WTC11 (cell line): Measurements from ENCODE around the gene EHBP1. TPM values are rescaled to one million over a fixed set of nuclear protein-coding genes. Genes with fewer than 3 reads are reported as not detected.
A peak's percentile ranks its signal among the peaks of the same experiment; 100 is the strongest.

Source experiments
- ATAC-seq: fragments of 200-7000 bp; cut with Tn5 transposase; 2 replicates; pipeline ENCODE4 v1.10.0; 2021; ENCODE audit warnings: mild to moderate bottlenecking, moderate library complexity
- CTCF ChIA-PET: fragments of 300-600 bp; sonication (Branson Sonifier 250); formaldehyde crosslinking; loops from one replicate; lab custom pipeline; 2021; ENCODE audit warnings: antibody characterized with exemption; lab: Charles Lee
- POLR2A ChIA-PET: fragments of 350-600 bp; sonication (Branson Sonifier 250); formaldehyde crosslinking; loops from one replicate; lab custom pipeline; 2021; ENCODE audit warnings: antibody characterized with exemption; lab: Charles Lee
- DNase-seq: peaks from one replicate; pipeline ENCODE4 v3.0.0; 2021; ENCODE audit warnings: low spot score
- H3K27ac Mint-ChIP-seq: 2 replicates; pipeline ENCODE4 v1.8.0; 2021; ENCODE audit warnings: mixed read lengths
- H3K27me3 Mint-ChIP-seq: 2 replicates; pipeline ENCODE4 v1.8.0; 2021; ENCODE audit warnings: low read depth, mild to moderate bottlenecking, moderate library complexity, mixed read lengths
- H3K36me3 Mint-ChIP-seq: 2 replicates; pipeline ENCODE4 v1.8.0; 2021; ENCODE audit warnings: mixed read lengths
- H3K4me1 Mint-ChIP-seq: 2 replicates; pipeline ENCODE4 v1.8.0; 2022; ENCODE audit warnings: mixed read lengths
- H3K4me3 Mint-ChIP-seq: 2 replicates; pipeline ENCODE4 v1.8.0; 2021; ENCODE audit warnings: mild to moderate bottlenecking, moderate library complexity, mixed read lengths
- H3K9me3 Mint-ChIP-seq: 2 replicates; pipeline ENCODE4 v1.8.0; 2021; ENCODE audit warnings: mixed read lengths
- EMX1 ChIP-seq: fragments of 250-450 bp; sonication (Bioruptor Pico); IDR thresholded peaks from 2 replicates; pipeline ENCODE4 v1.8.0; 2021; ENCODE audit warnings: mild to moderate bottlenecking
- ETV6 ChIP-seq: sonication (generic); formaldehyde crosslinking; IDR thresholded peaks from 2 replicates; pipeline ENCODE4 v1.8.1; 2022; ENCODE audit warnings: mild to moderate bottlenecking, missing genetic modification reagents
- NR3C1 ChIP-seq: sonication (generic); formaldehyde crosslinking; conservative IDR thresholded peaks from 2 replicates; pipeline ENCODE4 v1.8.1; 2023; ENCODE audit warnings: low read depth, mild to moderate bottlenecking, missing genetic modification reagents
- TCF7 ChIP-seq: sonication (generic); formaldehyde crosslinking; IDR thresholded peaks from 2 replicates; pipeline ENCODE4 v1.8.0; 2022; ENCODE audit warnings: mild to moderate bottlenecking, low read depth, missing genetic modification reagents, moderate library complexity
- total RNA-seq: library from RNA; stranded (reverse); gene quantifications from 3 replicates; pipeline ENCODE4 v1.2.3, GENCODE V29; 2021
- TF ChIP-seq, protein P1 (sequence below): fragments of 250-450 bp; sonication (Bioruptor Pico); IDR thresholded peaks from 2 replicates; pipeline ENCODE4 v1.9.0; 2021; ENCODE audit warnings: mild to moderate bottlenecking
- TF ChIP-seq, protein P2 (sequence below): sonication (generic); formaldehyde crosslinking; IDR thresholded peaks from 2 replicates; pipeline ENCODE4 v1.8.1; 2023; ENCODE audit warnings: mild to moderate bottlenecking, missing genetic modification reagents, borderline replicate concordance
- TF ChIP-seq, protein P3 (sequence below): sonication (generic); formaldehyde crosslinking; conservative IDR thresholded peaks from 2 replicates; pipeline ENCODE4 v1.8.1; 2022; ENCODE audit warnings: mild to moderate bottlenecking, missing genetic modification reagents
- TF ChIP-seq, protein P4 (sequence below): sonication (generic); formaldehyde crosslinking; IDR thresholded peaks from 2 replicates; pipeline ENCODE4 v1.8.0; 2022; ENCODE audit warnings: mild to moderate bottlenecking, missing genetic modification reagents
- TF ChIP-seq, protein P5 (sequence below): sonication (generic); formaldehyde crosslinking; IDR thresholded peaks from 2 replicates; pipeline ENCODE4 v1.8.1; 2022; ENCODE audit warnings: low read depth, missing genetic modification reagents, borderline replicate concordance
- TF ChIP-seq, protein P6 (sequence below): sonication (generic); formaldehyde crosslinking; IDR thresholded peaks from 2 replicates; pipeline ENCODE4 v1.8.1; 2023; ENCODE audit warnings: mild to moderate bottlenecking, missing genetic modification reagents, moderate library complexity
- TF ChIP-seq, protein P7 (sequence below): fragments of 250-450 bp; sonication (Bioruptor Pico); IDR thresholded peaks from 2 replicates; pipeline ENCODE4 v2.1.2; 2022; ENCODE audit warnings: mild to moderate bottlenecking, moderate library complexity
- TF ChIP-seq, protein P8 (sequence below): fragments of 250-450 bp; sonication (Bioruptor Pico); conservative IDR thresholded peaks from 2 replicates; pipeline ENCODE4 v1.9.0; 2021; ENCODE audit warnings: mild to moderate bottlenecking
- TF ChIP-seq, protein P9 (sequence below): sonication (generic); formaldehyde crosslinking; conservative IDR thresholded peaks from 2 replicates; pipeline ENCODE4 v1.8.1; 2023; ENCODE audit warnings: mild to moderate bottlenecking, low read depth, missing genetic modification reagents, moderate library complexity

EHBP1 gene
- total RNA-seq, 1 experiment from 2014 or later, result 36.4 TPM

DNA sequence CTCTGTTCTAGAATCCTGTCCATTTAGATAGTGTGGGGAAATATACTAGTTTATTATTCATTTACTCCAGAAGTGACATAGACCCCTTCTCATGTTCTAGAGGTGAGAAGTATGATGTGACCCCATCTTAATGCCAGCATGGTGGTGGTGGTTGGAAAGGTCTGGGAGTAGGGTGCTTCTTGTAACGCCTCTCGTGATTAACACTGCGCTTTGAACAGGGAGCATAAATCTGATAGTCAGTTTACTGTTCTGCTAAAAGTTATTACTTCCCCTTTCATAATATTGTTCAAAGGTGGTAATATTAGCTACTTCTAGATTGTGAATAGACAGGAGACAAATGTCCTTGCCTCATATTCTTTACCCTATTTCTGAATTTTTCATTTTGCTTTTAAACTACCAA is 35.6 kb downstream of the EHBP1 start (continued):
- TF ChIP-seq, protein P1, sequence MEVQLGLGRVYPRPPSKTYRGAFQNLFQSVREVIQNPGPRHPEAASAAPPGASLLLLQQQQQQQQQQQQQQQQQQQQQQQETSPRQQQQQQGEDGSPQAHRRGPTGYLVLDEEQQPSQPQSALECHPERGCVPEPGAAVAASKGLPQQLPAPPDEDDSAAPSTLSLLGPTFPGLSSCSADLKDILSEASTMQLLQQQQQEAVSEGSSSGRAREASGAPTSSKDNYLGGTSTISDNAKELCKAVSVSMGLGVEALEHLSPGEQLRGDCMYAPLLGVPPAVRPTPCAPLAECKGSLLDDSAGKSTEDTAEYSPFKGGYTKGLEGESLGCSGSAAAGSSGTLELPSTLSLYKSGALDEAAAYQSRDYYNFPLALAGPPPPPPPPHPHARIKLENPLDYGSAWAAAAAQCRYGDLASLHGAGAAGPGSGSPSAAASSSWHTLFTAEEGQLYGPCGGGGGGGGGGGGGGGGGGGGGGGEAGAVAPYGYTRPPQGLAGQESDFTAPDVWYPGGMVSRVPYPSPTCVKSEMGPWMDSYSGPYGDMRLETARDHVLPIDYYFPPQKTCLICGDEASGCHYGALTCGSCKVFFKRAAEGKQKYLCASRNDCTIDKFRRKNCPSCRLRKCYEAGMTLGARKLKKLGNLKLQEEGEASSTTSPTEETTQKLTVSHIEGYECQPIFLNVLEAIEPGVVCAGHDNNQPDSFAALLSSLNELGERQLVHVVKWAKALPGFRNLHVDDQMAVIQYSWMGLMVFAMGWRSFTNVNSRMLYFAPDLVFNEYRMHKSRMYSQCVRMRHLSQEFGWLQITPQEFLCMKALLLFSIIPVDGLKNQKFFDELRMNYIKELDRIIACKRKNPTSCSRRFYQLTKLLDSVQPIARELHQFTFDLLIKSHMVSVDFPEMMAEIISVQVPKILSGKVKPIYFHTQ (CRISPR knock-in tag), result no peak
- TF ChIP-seq, all 79 proteins: peak for 0

DNA sequence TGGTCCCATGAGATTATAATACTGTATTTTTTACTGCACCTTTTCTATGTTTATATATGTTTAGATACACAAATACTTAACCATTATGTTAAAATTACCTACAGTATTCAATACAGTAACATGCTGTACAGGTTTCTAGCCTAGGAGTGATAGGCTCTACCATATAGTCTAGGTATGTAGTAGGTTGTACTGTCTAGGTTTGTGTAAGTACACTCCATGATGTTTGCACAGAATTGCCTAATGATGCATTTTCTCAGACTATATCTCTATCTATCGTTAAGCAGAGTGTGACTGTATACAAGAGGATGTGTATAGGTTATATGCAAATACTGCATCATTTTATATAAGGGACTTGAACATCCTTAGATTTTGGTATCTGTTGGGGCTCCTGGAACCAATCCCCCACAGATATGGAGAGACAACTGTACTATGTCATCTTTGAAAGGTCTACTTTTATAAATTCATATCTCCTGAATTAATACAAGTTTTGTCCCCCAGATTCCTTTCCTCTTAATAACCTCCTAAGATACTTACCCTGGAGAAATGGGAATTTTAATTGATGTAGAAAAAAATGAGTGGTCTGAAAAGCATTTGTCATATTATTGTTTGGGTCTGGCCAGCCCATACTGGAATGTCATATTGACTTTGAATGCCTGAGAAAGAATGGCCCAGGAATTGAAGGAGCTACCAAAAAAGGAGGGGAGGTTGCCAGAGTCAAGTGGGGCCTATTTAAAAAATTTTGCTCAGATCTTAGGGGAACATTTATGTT is 36.6 kb downstream of the EHBP1 start:
- CTCF ChIA-PET, result no interaction called here
- Mint-ChIP-seq H3K9me3 (no peaks in the 10 kb centered on the region), H3K36me3 (no peaks in the 10 kb centered on the region), H3K4me1 (peaks cover 62% of the 10 kb centered on the region), H3K4me3 (no peak overlapping the region)
- POLR2A ChIA-PET, result no interaction called here
- TF ChIP-seq, protein P2, sequence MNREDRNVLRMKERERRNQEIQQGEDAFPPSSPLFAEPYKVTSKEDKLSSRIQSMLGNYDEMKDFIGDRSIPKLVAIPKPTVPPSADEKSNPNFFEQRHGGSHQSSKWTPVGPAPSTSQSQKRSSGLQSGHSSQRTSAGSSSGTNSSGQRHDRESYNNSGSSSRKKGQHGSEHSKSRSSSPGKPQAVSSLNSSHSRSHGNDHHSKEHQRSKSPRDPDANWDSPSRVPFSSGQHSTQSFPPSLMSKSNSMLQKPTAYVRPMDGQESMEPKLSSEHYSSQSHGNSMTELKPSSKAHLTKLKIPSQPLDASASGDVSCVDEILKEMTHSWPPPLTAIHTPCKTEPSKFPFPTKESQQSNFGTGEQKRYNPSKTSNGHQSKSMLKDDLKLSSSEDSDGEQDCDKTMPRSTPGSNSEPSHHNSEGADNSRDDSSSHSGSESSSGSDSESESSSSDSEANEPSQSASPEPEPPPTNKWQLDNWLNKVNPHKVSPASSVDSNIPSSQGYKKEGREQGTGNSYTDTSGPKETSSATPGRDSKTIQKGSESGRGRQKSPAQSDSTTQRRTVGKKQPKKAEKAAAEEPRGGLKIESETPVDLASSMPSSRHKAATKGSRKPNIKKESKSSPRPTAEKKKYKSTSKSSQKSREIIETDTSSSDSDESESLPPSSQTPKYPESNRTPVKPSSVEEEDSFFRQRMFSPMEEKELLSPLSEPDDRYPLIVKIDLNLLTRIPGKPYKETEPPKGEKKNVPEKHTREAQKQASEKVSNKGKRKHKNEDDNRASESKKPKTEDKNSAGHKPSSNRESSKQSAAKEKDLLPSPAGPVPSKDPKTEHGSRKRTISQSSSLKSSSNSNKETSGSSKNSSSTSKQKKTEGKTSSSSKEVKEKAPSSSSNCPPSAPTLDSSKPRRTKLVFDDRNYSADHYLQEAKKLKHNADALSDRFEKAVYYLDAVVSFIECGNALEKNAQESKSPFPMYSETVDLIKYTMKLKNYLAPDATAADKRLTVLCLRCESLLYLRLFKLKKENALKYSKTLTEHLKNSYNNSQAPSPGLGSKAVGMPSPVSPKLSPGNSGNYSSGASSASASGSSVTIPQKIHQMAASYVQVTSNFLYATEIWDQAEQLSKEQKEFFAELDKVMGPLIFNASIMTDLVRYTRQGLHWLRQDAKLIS, result no peak
- TF ChIP-seq ETV6 (CRISPR knock-in tag) (no peak), TCF7 (CRISPR knock-in tag) (no peak)
- TF ChIP-seq, protein P3, sequence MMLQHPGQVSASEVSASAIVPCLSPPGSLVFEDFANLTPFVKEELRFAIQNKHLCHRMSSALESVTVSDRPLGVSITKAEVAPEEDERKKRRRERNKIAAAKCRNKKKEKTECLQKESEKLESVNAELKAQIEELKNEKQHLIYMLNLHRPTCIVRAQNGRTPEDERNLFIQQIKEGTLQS (CRISPR knock-in tag), result no peak
- TF ChIP-seq, protein P4, sequence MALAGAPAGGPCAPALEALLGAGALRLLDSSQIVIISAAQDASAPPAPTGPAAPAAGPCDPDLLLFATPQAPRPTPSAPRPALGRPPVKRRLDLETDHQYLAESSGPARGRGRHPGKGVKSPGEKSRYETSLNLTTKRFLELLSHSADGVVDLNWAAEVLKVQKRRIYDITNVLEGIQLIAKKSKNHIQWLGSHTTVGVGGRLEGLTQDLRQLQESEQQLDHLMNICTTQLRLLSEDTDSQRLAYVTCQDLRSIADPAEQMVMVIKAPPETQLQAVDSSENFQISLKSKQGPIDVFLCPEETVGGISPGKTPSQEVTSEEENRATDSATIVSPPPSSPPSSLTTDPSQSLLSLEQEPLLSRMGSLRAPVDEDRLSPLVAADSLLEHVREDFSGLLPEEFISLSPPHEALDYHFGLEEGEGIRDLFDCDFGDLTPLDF, result no peak
- TF ChIP-seq, protein P5, sequence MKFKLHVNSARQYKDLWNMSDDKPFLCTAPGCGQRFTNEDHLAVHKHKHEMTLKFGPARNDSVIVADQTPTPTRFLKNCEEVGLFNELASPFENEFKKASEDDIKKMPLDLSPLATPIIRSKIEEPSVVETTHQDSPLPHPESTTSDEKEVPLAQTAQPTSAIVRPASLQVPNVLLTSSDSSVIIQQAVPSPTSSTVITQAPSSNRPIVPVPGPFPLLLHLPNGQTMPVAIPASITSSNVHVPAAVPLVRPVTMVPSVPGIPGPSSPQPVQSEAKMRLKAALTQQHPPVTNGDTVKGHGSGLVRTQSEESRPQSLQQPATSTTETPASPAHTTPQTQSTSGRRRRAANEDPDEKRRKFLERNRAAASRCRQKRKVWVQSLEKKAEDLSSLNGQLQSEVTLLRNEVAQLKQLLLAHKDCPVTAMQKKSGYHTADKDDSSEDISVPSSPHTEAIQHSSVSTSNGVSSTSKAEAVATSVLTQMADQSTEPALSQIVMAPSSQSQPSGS (CRISPR knock-in tag), result no peak
- TF ChIP-seq, all 79 proteins: peak for 0
- H3K27me3 Mint-ChIP-seq, result no peaks in the 10 kb centered on the region
- DNase-seq, result no peak
- H3K27ac Mint-ChIP-seq, result no peak overlapping the region; the same call in 1 of the 2 replicates
- no peak for ATAC-seq

DNA sequence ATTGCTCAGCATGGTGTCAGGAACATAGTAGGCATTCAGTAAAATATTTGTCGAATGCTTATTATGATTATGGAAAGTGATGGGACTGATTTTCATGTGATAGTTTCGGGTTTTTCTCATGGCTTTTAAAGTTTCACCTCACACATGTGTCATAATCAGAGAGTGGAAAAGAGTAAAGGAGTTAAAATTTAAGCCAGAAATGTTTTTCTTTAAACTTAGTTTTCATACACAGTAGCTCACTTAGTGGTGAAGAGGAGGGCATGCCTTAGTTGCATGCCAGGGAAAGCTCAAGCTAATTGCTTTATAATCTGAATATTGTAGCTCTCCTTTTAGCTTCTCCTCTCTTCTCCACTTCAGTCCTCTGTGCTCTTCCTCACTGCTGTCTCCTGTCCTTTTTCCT is 38.0 kb downstream of the EHBP1 start:
- ChIA-PET POLR2A (no interaction called here), CTCF (interaction anchor here (2.0 kb wide), 1 partner anchor 287 kb away, joined by 6 read pairs; no protein-coding TSS in a partner anchor)
- Mint-ChIP-seq H3K27me3 (no peaks in the 10 kb centered on the region), H3K27ac (peak overlapping the region; percentile 58), H3K4me1 (peaks cover 51% of the 10 kb centered on the region), H3K9me3 (no peaks in the 10 kb centered on the region; the same call in 1 of the 2 replicates), H3K36me3 (peaks cover 7% of the 10 kb centered on the region), H3K4me3 (no peak overlapping the region; the same call in 1 of the 2 replicates)
- DNase-seq, result no peak
- no peak for ATAC-seq
- no peak for TF ChIP-seq NR3C1 (CRISPR knock-in tag)
- TF ChIP-seq, protein P6, sequence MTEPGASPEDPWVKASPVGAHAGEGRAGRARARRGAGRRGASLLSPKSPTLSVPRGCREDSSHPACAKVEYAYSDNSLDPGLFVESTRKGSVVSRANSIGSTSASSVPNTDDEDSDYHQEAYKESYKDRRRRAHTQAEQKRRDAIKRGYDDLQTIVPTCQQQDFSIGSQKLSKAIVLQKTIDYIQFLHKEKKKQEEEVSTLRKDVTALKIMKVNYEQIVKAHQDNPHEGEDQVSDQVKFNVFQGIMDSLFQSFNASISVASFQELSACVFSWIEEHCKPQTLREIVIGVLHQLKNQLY, result no peak
- TF ChIP-seq, protein P7, sequence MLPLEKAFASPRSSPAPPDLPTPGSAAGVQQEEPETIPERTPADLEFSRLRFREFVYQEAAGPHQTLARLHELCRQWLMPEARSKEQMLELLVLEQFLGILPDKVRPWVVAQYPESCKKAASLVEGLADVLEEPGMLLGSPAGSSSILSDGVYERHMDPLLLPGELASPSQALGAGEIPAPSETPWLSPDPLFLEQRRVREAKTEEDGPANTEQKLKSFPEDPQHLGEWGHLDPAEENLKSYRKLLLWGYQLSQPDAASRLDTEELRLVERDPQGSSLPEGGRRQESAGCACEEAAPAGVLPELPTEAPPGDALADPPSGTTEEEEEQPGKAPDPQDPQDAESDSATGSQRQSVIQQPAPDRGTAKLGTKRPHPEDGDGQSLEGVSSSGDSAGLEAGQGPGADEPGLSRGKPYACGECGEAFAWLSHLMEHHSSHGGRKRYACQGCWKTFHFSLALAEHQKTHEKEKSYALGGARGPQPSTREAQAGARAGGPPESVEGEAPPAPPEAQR, result no peak
- TF ChIP-seq, protein P8, sequence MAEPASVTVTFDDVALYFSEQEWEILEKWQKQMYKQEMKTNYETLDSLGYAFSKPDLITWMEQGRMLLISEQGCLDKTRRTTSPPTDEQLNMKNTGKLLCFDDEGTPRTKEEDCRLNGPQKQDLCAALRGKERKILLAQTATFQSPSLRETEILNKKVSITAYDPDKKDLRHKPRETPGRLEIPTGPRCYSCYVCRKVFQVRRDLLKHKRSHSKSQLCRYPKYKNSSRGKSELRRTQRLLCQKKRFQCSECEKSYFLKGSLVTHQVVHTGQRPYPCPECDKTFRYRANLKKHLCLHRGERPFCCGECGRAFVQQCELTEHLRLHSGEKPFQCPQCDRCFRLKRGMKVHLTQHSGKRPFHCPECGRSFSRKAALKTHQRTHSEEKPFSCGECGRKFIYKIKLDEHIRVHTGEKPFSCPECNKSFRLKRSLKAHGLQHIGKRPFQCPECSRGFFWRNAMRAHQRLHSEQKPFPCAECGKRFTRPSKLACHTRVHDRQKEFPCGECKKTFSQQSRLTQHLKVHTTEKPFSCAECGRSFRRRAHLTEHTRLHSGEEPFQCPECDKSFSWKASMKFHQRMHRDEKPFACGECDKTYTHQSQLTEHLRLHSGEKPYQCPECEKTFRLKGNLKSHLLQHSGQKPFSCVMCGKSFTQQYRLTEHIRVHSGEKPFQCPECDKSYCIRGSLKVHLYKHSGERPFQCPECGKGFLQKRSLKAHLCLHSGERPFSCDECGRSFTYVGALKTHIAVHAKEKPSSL (CRISPR knock-in tag), result no peak
- no peak for TF ChIP-seq EMX1
- TF ChIP-seq, protein P9, sequence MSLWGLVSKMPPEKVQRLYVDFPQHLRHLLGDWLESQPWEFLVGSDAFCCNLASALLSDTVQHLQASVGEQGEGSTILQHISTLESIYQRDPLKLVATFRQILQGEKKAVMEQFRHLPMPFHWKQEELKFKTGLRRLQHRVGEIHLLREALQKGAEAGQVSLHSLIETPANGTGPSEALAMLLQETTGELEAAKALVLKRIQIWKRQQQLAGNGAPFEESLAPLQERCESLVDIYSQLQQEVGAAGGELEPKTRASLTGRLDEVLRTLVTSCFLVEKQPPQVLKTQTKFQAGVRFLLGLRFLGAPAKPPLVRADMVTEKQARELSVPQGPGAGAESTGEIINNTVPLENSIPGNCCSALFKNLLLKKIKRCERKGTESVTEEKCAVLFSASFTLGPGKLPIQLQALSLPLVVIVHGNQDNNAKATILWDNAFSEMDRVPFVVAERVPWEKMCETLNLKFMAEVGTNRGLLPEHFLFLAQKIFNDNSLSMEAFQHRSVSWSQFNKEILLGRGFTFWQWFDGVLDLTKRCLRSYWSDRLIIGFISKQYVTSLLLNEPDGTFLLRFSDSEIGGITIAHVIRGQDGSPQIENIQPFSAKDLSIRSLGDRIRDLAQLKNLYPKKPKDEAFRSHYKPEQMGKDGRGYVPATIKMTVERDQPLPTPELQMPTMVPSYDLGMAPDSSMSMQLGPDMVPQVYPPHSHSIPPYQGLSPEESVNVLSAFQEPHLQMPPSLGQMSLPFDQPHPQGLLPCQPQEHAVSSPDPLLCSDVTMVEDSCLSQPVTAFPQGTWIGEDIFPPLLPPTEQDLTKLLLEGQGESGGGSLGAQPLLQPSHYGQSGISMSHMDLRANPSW, result no peak
